HUES6 (cell line): ENCODE measurements around the gene MEA1.

Experiments used
- H3K27ac ChIP-seq: 2 replicates; pipeline ENCODE4 v1.7.0; 2013; ENCODE audit warnings: low read depth, mild to moderate bottlenecking, low read length, inconsistent platforms
- H3K27me3 ChIP-seq: 2 replicates; pipeline ENCODE4 v1.6.1; 2013; ENCODE audit warnings: low read length; ENCODE audit not compliant: control insufficient read depth, insufficient read depth
- H3K36me3 ChIP-seq: 2 replicates; pipeline ENCODE4 v1.6.1; 2013; ENCODE audit warnings: low read length; ENCODE audit not compliant: control insufficient read depth, insufficient read depth
- H3K4me1 ChIP-seq: 2 replicates; pipeline ENCODE4 v1.6.1; 2013; ENCODE audit warnings: low read length; ENCODE audit not compliant: control insufficient read depth, insufficient read depth
- H3K4me3 ChIP-seq: 2 replicates; pipeline ENCODE4 v1.5.1; 2013; ENCODE audit warnings: low read depth, low read length
- H3K9ac ChIP-seq: one replicate; pipeline ENCODE4 v1.6.1; 2013; ENCODE audit warnings: mild to moderate bottlenecking, low read length
- H3K9me3 ChIP-seq: 2 replicates; pipeline ENCODE4 v1.6.1; 2013; ENCODE audit warnings: low read depth, low read length; ENCODE audit not compliant: control insufficient read depth, insufficient read depth

Gene MEA1

GRCh38 chr6:43020847-43021246 is 7.1 kb upstream of the MEA1 start:
- Histone ChIP-seq H3K4me3 (peak overlapping the region; percentile 93), H3K36me3 (peaks cover 46% of the 10 kb centered on the region), H3K27ac (peak overlapping the region; percentile 76), H3K27me3 (no peaks in the 10 kb centered on the region), H3K4me1 (peaks cover 5% of the 10 kb centered on the region; the same call in 1 of the 2 replicates), H3K9ac (peak overlapping the region; percentile 76), H3K9me3 (no peaks in the 10 kb centered on the region)

DNA sequence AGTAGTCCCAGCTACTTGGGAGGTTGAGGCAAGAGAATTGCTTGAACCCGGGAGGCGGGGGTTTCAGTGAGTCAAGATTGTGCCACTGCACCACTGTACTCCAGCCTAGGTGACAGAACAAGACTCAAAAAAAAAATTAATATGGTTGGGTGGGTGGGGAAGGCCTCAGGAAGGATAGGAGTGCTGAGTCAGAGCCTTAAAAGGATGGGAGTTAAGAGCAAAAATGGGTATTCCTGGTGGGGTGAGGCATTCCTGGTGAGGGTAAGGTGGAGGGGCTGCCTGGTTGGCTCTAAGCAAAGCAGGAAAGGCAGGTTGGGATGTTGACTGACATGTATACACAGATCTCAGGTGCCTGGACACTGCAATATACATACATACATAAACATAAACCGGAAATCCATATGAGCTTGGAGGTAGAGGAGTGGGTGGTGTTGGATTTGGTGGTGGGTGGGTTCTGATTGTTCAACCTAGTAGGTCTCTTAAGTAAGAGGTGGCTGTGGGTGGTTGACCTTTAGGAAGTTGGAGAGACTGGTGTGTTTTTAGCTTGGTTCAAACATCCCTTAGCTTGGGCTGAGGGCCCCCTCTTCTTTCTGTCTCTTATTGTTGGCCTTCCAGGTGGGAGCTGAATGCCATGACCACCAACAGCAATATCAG is 6.4 kb upstream of the MEA1 start:
- no peaks in the 10 kb centered on the region for H3K9me3 ChIP-seq
- peak overlapping the region; percentile 39 for H3K9ac ChIP-seq
- peaks cover 5% of the 10 kb centered on the region; the same call in 1 of the 2 replicates for H3K4me1 ChIP-seq
- H3K4me3 ChIP-seq, result 0 out of 2 replicates have a peak overlapping the region, but pooled peaks have one; percentile 93
- peaks cover 42% of the 10 kb centered on the region for H3K36me3 ChIP-seq
- H3K27ac ChIP-seq, result no peak overlapping the region
- no peaks in the 10 kb centered on the region for H3K27me3 ChIP-seq

DNA sequence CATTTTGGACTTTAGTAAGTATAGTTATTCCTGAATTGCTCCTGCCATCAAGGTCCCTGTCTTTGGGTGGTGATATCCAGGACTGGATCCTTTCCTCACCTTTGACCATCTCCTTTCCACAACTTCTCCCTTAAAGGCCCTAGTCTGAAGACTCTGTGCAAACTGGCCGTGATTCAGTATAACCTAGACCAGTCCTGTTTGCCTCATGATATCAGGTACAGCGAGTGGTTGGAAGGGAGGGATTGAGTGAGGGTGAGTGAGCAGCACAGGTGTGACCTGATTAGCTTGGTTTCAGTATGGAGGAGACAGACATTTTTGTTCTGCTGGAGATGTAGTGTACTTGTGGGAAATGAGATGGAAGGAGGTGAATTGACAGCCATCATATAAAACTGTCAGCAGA is 5.4 kb upstream of the MEA1 start:
- Histone ChIP-seq H3K4me3 (no peak overlapping the region), H3K9me3 (no peaks in the 10 kb centered on the region), H3K27ac (no peak overlapping the region), H3K27me3 (no peaks in the 10 kb centered on the region), H3K4me1 (peaks cover 5% of the 10 kb centered on the region; the same call in 1 of the 2 replicates), H3K9ac (no peak overlapping the region), H3K36me3 (peaks cover 32% of the 10 kb centered on the region)

GRCh38 chr6:43016943-43017334 is 3.2 kb upstream of the MEA1 start:
- H3K27ac ChIP-seq, result no peak overlapping the region
- H3K4me3 ChIP-seq, result no peak overlapping the region
- H3K9ac ChIP-seq, result no peak overlapping the region
- H3K9me3 ChIP-seq, result no peaks in the 10 kb centered on the region
- H3K27me3 ChIP-seq, result no peaks in the 10 kb centered on the region
- peaks cover 36% of the 10 kb centered on the region for H3K36me3 ChIP-seq
- H3K4me1 ChIP-seq, result peaks cover 13% of the 10 kb centered on the region

DNA sequence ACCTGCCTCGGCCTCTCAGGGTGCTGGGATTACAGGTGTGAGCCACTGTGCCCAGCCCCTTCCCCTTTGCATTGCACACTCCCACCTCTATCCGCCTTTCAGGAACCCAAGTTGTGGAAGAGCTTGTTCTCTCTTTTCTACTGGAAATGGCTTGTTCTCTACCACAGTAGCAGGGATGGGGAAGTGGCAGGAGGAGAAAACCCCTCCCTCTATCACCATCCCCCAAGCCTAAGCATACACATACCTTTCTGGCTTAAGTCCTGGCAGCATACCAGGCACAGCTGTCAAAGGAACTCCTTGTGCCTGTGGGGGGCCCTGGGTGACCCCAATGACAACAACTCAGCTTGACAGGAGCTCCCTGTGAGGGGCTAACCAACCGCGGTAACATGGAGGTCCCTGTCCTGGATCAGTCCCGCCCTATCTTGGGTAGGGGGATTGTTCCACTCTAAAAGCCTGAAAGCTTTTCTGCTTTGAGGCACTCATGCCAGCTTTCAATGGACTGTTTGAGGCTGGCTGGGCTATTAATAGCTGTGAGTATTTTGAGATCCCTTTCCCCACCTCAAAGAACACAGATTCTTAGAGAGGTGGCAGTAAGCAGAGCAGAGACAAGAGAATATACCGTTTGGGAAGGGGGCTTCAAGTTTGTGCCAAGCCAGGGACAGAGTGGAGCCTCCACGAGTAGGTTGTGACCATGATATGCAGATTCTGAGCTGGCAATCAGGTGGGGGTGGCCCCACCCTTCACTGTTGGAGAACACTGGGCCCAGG is 2.6 kb upstream of the MEA1 start:
- no peak overlapping the region for H3K9ac ChIP-seq
- no peaks in the 10 kb centered on the region for H3K27me3 ChIP-seq
- peaks cover 13% of the 10 kb centered on the region for H3K4me1 ChIP-seq
- H3K9me3 ChIP-seq, result no peaks in the 10 kb centered on the region
- no peak overlapping the region for H3K27ac ChIP-seq
- H3K36me3 ChIP-seq, result peaks cover 41% of the 10 kb centered on the region
- no peak overlapping the region for H3K4me3 ChIP-seq

DNA sequence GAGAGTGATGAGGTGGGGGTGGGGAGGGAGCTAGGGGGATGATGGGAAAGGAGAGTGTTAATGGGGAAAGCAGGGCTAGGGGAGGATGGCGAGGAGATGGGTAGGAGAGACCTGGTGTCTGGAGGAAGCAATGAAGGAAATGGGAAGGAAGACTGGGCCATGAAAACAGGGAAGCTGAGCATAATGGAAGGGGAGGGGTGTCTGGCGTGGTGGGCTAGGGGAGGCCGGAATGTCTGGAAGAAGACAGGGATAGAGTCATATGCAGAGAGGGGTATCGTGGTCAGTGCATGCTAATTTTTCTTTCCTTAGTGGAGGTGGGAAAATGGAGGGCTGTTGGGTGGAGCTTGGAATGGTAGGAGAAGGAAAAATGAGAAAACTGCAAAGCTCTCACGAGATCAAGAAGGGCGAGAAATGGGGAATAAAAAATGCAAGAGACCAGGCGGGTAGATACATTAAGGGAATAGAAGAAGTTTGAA is 726 bp upstream of the MEA1 start:
- Histone ChIP-seq H3K4me3 (peak overlapping the region; percentile 93), H3K9me3 (no peaks in the 10 kb centered on the region), H3K27me3 (no peaks in the 10 kb centered on the region), H3K4me1 (peaks cover 8% of the 10 kb centered on the region), H3K36me3 (peaks cover 52% of the 10 kb centered on the region), H3K27ac (no peak overlapping the region; the same call in 1 of the 2 replicates), H3K9ac (peak overlapping the region; percentile 84)

- H3K36me3 ChIP-seq, result peaks cover 54% of the 10 kb centered on the region
- no peaks in the 10 kb centered on the region for H3K27me3 ChIP-seq
- peaks cover 8% of the 10 kb centered on the region for H3K4me1 ChIP-seq
- peak overlapping the region; percentile 62 for H3K4me3 ChIP-seq
- no peak overlapping the region for H3K27ac ChIP-seq
- peak overlapping the region; percentile 41 for H3K9ac ChIP-seq
- H3K9me3 ChIP-seq, result no peaks in the 10 kb centered on the region
These were observed 476 bp downstream of the MEA1 start for GRCh38 chr6:43013097-43013842.

DNA sequence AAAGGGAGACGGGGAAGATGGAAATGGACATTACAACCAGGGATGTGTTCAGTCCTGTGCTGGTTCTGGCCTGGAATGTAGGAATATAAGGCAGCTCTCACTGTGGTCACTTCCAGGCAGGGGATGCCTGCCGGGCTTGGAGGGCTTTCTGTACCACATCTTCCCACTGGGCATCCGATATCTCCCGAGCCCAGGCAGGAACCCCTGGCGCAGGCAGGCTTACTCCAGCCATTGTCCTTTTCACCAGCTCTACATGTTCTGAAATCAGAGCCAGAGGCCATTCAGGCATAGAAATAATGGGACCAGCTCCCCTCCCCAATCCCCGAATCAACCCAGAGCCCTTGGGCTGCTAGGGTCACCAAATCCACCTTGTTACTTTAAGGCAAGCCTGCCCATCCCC is 1.4 kb downstream of the MEA1 start:
- H3K36me3 ChIP-seq, result peaks cover 58% of the 10 kb centered on the region
- no peaks in the 10 kb centered on the region for H3K27me3 ChIP-seq
- no peaks in the 10 kb centered on the region for H3K9me3 ChIP-seq
- peak overlapping the region; percentile 62 for H3K4me3 ChIP-seq
- peaks cover 8% of the 10 kb centered on the region for H3K4me1 ChIP-seq
- no peak overlapping the region for H3K27ac ChIP-seq
- peak overlapping the region; percentile 12 for H3K9ac ChIP-seq

- no peaks in the 10 kb centered on the region for H3K9me3 ChIP-seq
- no peaks in the 10 kb centered on the region for H3K27me3 ChIP-seq
- no peak overlapping the region for H3K9ac ChIP-seq
- peaks cover 63% of the 10 kb centered on the region for H3K36me3 ChIP-seq
- no peak overlapping the region for H3K4me3 ChIP-seq
- peaks cover 8% of the 10 kb centered on the region for H3K4me1 ChIP-seq
- H3K27ac ChIP-seq, result no peak overlapping the region
These were observed 2.5 kb downstream of the MEA1 start for GRCh38 chr6:43011207-43011606.

GRCh38 chr6:43009124-43009523 is 4.6 kb downstream of the MEA1 start:
- H3K4me3 ChIP-seq, result no peak overlapping the region
- H3K36me3 ChIP-seq, result peaks cover 67% of the 10 kb centered on the region
- H3K27me3 ChIP-seq, result no peaks in the 10 kb centered on the region
- no peak overlapping the region for H3K9ac ChIP-seq
- no peak overlapping the region for H3K27ac ChIP-seq
- no peaks in the 10 kb centered on the region for H3K9me3 ChIP-seq
- H3K4me1 ChIP-seq, result peaks cover 8% of the 10 kb centered on the region

DNA sequence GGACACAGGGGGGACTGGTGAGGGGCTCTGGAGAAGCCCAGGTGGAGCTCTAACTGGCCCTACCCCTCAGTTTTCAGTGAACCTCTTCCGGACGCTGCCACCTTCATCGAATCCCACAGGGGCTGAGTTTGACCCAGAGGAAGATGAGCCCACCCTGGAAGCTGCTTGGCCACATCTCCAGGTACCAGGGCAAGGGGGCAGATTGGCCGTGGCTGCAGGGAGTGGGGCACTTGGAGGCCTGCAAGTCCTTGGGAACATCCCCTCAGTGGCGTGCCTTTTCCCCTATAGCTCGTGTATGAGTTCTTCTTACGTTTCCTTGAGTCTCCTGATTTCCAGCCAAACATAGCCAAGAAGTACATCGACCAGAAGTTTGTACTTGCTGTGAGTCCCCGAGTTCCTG is 6.6 kb downstream of the MEA1 start:
- Histone ChIP-seq H3K9me3 (no peaks in the 10 kb centered on the region), H3K27me3 (no peaks in the 10 kb centered on the region), H3K27ac (no peak overlapping the region), H3K36me3 (peaks cover 61% of the 10 kb centered on the region), H3K4me3 (no peak overlapping the region), H3K4me1 (no peaks in the 10 kb centered on the region), H3K9ac (no peak overlapping the region)
